Activated CD8-positive, alpha-beta memory T cell treated with anti-CD3 and anti-CD28 coated beads, Interleukin-2, amount 10 ng/mL, durations not matched to agents 7 days and 5 days (primary cell): Measurements from ENCODE around the gene KIF26A. TPM values are rescaled to one million over a fixed set of nuclear protein-coding genes. Genes with fewer than 3 reads are reported as not detected.

Experiments
- ATAC-seq: fragments of 150-1000 bp; cut with Tn5 transposase; one replicate; pipeline ENCODE4 v1.10.0; 2021; ENCODE audit warnings: moderate library complexity
- CTCF ChIA-PET: fragments of 350-600 bp; sonication (Branson Sonifier 250); formaldehyde crosslinking; loops from one replicate; lab custom pipeline; 2021; ENCODE audit warnings: antibody characterized with exemption; lab: Charles Lee
- DNase-seq: peaks from one replicate; pipeline ENCODE4 v3.0.0-alpha.2; 2020
- H3K27ac Mint-ChIP-seq: one replicate; pipeline ENCODE4 v1.8.0; 2021; ENCODE audit warnings: mild to moderate bottlenecking, mixed read lengths
- H3K27me3 Mint-ChIP-seq: one replicate; pipeline ENCODE4 v1.8.0; 2021; ENCODE audit warnings: mixed read lengths
- H3K36me3 Mint-ChIP-seq: one replicate; pipeline ENCODE4 v1.8.0; 2021; ENCODE audit warnings: mild to moderate bottlenecking, mixed read lengths
- H3K4me1 Mint-ChIP-seq: one replicate; pipeline ENCODE4 v1.8.0; 2021; ENCODE audit warnings: mixed read lengths
- H3K4me3 Mint-ChIP-seq: one replicate; pipeline ENCODE4 v1.8.0; 2021; ENCODE audit warnings: mild to moderate bottlenecking, moderate library complexity, mixed read lengths
- H3K9me3 Mint-ChIP-seq: one replicate; pipeline ENCODE4 v1.8.0; 2022; ENCODE audit warnings: low read depth, mixed read lengths
- total RNA-seq, 2 experiments: library from RNA; stranded (reverse); gene quantifications; one replicate each; pipeline ENCODE4 v1.2.3, GENCODE V29; 2021

Gene KIF26A
- total RNA-seq, 2 experiments from 2014 or later = 0.21 to 1.1 TPM

GRCh38 chr14:104120281-104120741, 18.1 kb upstream of the KIF26A start:
- ATAC-seq (no peak), DNase-seq (no peak)
- peaks cover 43% of the 10 kb centered on the region for H3K27me3 Mint-ChIP-seq
- H3K4me1 Mint-ChIP-seq = no peaks in the 10 kb centered on the region
- no peaks in the 10 kb centered on the region for H3K36me3 Mint-ChIP-seq
- peaks cover 5% of the 10 kb centered on the region for H3K9me3 Mint-ChIP-seq
- CTCF ChIA-PET = interaction anchor here (1.2 to 2.8 kb wide), 2 partner anchors 10 to 43 kb away, joined by 3 to 8 read pairs; no protein-coding TSS in a partner anchor
- no peak overlapping the region for H3K27ac Mint-ChIP-seq
- H3K4me3 Mint-ChIP-seq = no peak overlapping the region

GRCh38 chr14:104121142-104121541, 17.2 kb upstream of the KIF26A start:
- ATAC-seq (no peak), DNase-seq (no peak)
- Mint-ChIP-seq H3K36me3 (no peaks in the 10 kb centered on the region), H3K27me3 (peaks cover 35% of the 10 kb centered on the region), H3K9me3 (peaks cover 5% of the 10 kb centered on the region), H3K4me3 (no peak overlapping the region), H3K4me1 (no peaks in the 10 kb centered on the region), H3K27ac (no peak overlapping the region)
- CTCF ChIA-PET = interaction anchor here (2.8 kb wide), 1 partner anchor 9 kb away, joined by 8 read pairs; no protein-coding TSS in a partner anchor

GRCh38 chr14:104123879-104124278, 14.5 kb upstream of the KIF26A start:
- no peak for DNase-seq
- peaks cover 9% of the 10 kb centered on the region for H3K9me3 Mint-ChIP-seq
- no peaks in the 10 kb centered on the region for H3K36me3 Mint-ChIP-seq
- no peak for ATAC-seq
- no peak overlapping the region for H3K4me3 Mint-ChIP-seq
- no peaks in the 10 kb centered on the region for H3K4me1 Mint-ChIP-seq
- no peak overlapping the region for H3K27ac Mint-ChIP-seq
- H3K27me3 Mint-ChIP-seq = peaks cover 28% of the 10 kb centered on the region
- CTCF ChIA-PET = interaction anchor here (1.2 kb wide), 1 partner anchor 46 kb away, joined by 3 read pairs; no protein-coding TSS in a partner anchor

- Mint-ChIP-seq H3K36me3 (no peaks in the 10 kb centered on the region), H3K27me3 (peaks cover 28% of the 10 kb centered on the region), H3K27ac (no peak overlapping the region), H3K9me3 (peaks cover 15% of the 10 kb centered on the region), H3K4me1 (no peaks in the 10 kb centered on the region), H3K4me3 (no peak overlapping the region)
- DNase-seq (no peak), ATAC-seq (no peak)
- CTCF ChIA-PET = interaction anchor here (1.4 kb wide), 1 partner anchor 47 kb away, joined by 5 read pairs; no protein-coding TSS in a partner anchor
Observed at GRCh38 chr14:104125011-104125410, 13.4 kb upstream of the KIF26A start.

- ATAC-seq (no peak), DNase-seq (no peak)
- CTCF ChIA-PET = no interaction called here
Observed at GRCh38 chr14:104126753-104127152, 11.6 kb upstream of the KIF26A start.

GRCh38 chr14:104128981-104129380, 9.4 kb upstream of the KIF26A start:
- no peaks in the 10 kb centered on the region for H3K4me1 Mint-ChIP-seq
- no peak overlapping the region for H3K27ac Mint-ChIP-seq
- no peaks in the 10 kb centered on the region for H3K36me3 Mint-ChIP-seq
- ATAC-seq (no peak), DNase-seq (no peak)
- CTCF ChIA-PET = interaction anchor here (0.7 to 1.8 kb wide), 3 partner anchors 51 to 105 kb away, joined by 3 to 11 read pairs (median 4); no protein-coding TSS in a partner anchor
- H3K9me3 Mint-ChIP-seq = peaks cover 13% of the 10 kb centered on the region
- peaks cover 20% of the 10 kb centered on the region for H3K27me3 Mint-ChIP-seq
- no peak overlapping the region for H3K4me3 Mint-ChIP-seq

More at GRCh38 chr14:104126753-104127152, 11.6 kb upstream of the KIF26A start:
- no peaks in the 10 kb centered on the region for H3K4me1 Mint-ChIP-seq
- no peak overlapping the region for H3K27ac Mint-ChIP-seq
- no peak overlapping the region for H3K4me3 Mint-ChIP-seq
- peaks cover 15% of the 10 kb centered on the region for H3K9me3 Mint-ChIP-seq
- H3K36me3 Mint-ChIP-seq = no peaks in the 10 kb centered on the region
- peaks cover 18% of the 10 kb centered on the region for H3K27me3 Mint-ChIP-seq

- peaks cover 13% of the 10 kb centered on the region for H3K9me3 Mint-ChIP-seq
- DNase-seq (no peak), ATAC-seq (no peak)
- H3K27ac Mint-ChIP-seq = no peak overlapping the region
- H3K4me1 Mint-ChIP-seq = no peaks in the 10 kb centered on the region
- CTCF ChIA-PET = interaction anchor here (1.6 to 1.8 kb wide), 2 partner anchors 8 to 52 kb away, joined by 8 to 11 read pairs; no protein-coding TSS in a partner anchor
- H3K36me3 Mint-ChIP-seq = no peaks in the 10 kb centered on the region
- peaks cover 25% of the 10 kb centered on the region for H3K27me3 Mint-ChIP-seq
- H3K4me3 Mint-ChIP-seq = no peak overlapping the region
Observed at GRCh38 chr14:104129556-104129955, 8.8 kb upstream of the KIF26A start.

- no peaks in the 10 kb centered on the region for H3K36me3 Mint-ChIP-seq
- no peak overlapping the region for H3K27ac Mint-ChIP-seq
- no peaks in the 10 kb centered on the region for H3K4me1 Mint-ChIP-seq
- CTCF ChIA-PET = interaction anchor here (1.3 to 1.6 kb wide), 2 partner anchors 10 to 53 kb away, joined by 5 to 8 read pairs; no protein-coding TSS in a partner anchor
- H3K27me3 Mint-ChIP-seq = peaks cover 34% of the 10 kb centered on the region
- ATAC-seq = peak; percentile 16
- no peak overlapping the region for H3K4me3 Mint-ChIP-seq
- H3K9me3 Mint-ChIP-seq = peaks cover 10% of the 10 kb centered on the region
- no peak for DNase-seq
Observed at GRCh38 chr14:104130974-104131651, 7.3 kb upstream of the KIF26A start.

GRCh38 chr14:104131968-104132732, 6.2 kb upstream of the KIF26A start:
- Mint-ChIP-seq H3K27ac (no peak overlapping the region), H3K9me3 (peaks cover 7% of the 10 kb centered on the region)

GRCh38 chr14:104132981-104133380, 5.4 kb upstream of the KIF26A start:
- peaks cover 7% of the 10 kb centered on the region for H3K9me3 Mint-ChIP-seq
- ATAC-seq (no peak), DNase-seq (no peak)
- H3K27ac Mint-ChIP-seq = no peak overlapping the region
- H3K36me3 Mint-ChIP-seq = no peaks in the 10 kb centered on the region
- CTCF ChIA-PET = no interaction called here
- H3K4me3 Mint-ChIP-seq = no peak overlapping the region
- H3K4me1 Mint-ChIP-seq = peaks cover 5% of the 10 kb centered on the region
- H3K27me3 Mint-ChIP-seq = peaks cover 39% of the 10 kb centered on the region

More at GRCh38 chr14:104131968-104132732, 6.2 kb upstream of the KIF26A start:
- peaks cover 5% of the 10 kb centered on the region for H3K4me1 Mint-ChIP-seq
- no peak overlapping the region for H3K4me3 Mint-ChIP-seq
- no peaks in the 10 kb centered on the region for H3K36me3 Mint-ChIP-seq
- no peak for DNase-seq
- CTCF ChIA-PET = interaction anchor here (1.3 kb wide), 1 partner anchor 54 kb away, joined by 5 read pairs; no protein-coding TSS in a partner anchor
- no peak for ATAC-seq
- H3K27me3 Mint-ChIP-seq = peaks cover 36% of the 10 kb centered on the region

- CTCF ChIA-PET = no interaction called here
- peaks cover 39% of the 10 kb centered on the region for H3K27me3 Mint-ChIP-seq
- H3K36me3 Mint-ChIP-seq = no peaks in the 10 kb centered on the region
- ATAC-seq (no peak), DNase-seq (no peak)
- no peak overlapping the region for H3K4me3 Mint-ChIP-seq
- H3K9me3 Mint-ChIP-seq = peaks cover 7% of the 10 kb centered on the region
- no peak overlapping the region for H3K27ac Mint-ChIP-seq
- peaks cover 5% of the 10 kb centered on the region for H3K4me1 Mint-ChIP-seq
Observed at GRCh38 chr14:104133496-104133895, 4.9 kb upstream of the KIF26A start.

- Mint-ChIP-seq H3K4me1 (peaks cover 5% of the 10 kb centered on the region), H3K27ac (no peak overlapping the region), H3K27me3 (peaks cover 41% of the 10 kb centered on the region), H3K9me3 (peaks cover 5% of the 10 kb centered on the region), H3K4me3 (no peak overlapping the region), H3K36me3 (no peaks in the 10 kb centered on the region)
- ATAC-seq = no peak
- no peak for DNase-seq
- CTCF ChIA-PET = no interaction called here
Observed at GRCh38 chr14:104134061-104134965, 4.1 kb upstream of the KIF26A start.
